GM19372 (cell line): ENCODE data around the gene INSYN2B.

Experiments used
- ATAC-seq: cut with Tn5 transposase; IDR thresholded peaks from one replicate; pipeline ENCODE4 v1.9.1; 2021; ENCODE audit warnings: mild to moderate bottlenecking, low read depth, moderate library complexity; ENCODE audit not compliant: unreplicated experiment

Gene INSYN2B

GRCh38 chr5:169938439-169938838, 41.9 kb downstream of the INSYN2B start:
- ATAC-seq: no peak

- ATAC-seq: no peak
Observed at GRCh38 chr5:169935762-169936161, 44.5 kb downstream of the INSYN2B start.

- no peak for ATAC-seq
Observed at GRCh38 chr5:169934990-169935389, 45.3 kb downstream of the INSYN2B start.

GRCh38 chr5:169933616-169934015, 46.7 kb downstream of the INSYN2B start:
- no peak for ATAC-seq

- ATAC-seq: no peak
Observed at GRCh38 chr5:169933127-169933526, 47.2 kb downstream of the INSYN2B start.

- no peak for ATAC-seq
Observed at GRCh38 chr5:169923988-169924387, 56.3 kb downstream of the INSYN2B start.

- no peak for ATAC-seq
Observed at GRCh38 chr5:169922474-169922873, 57.8 kb downstream of the INSYN2B start.

GRCh38 chr5:169921949-169922348, 58.3 kb downstream of the INSYN2B start:
- ATAC-seq: no peak

- no peak for ATAC-seq
Observed at GRCh38 chr5:169921384-169921783, 58.9 kb downstream of the INSYN2B start.

- ATAC-seq: no peak
Observed at GRCh38 chr5:169920474-169920873, 59.8 kb downstream of the INSYN2B start.

- ATAC-seq: no peak
Observed at GRCh38 chr5:169918228-169918627, 62.1 kb downstream of the INSYN2B start.

- ATAC-seq: no peak
Observed at GRCh38 chr5:169917500-169917899, 62.8 kb downstream of the INSYN2B start.

GRCh38 chr5:169914766-169915165, 65.5 kb downstream of the INSYN2B start:
- no peak for ATAC-seq

GRCh38 chr5:169913479-169913878, 66.8 kb downstream of the INSYN2B start:
- no peak for ATAC-seq

- no peak for ATAC-seq
Observed at GRCh38 chr5:169911448-169912212, 68.7 kb downstream of the INSYN2B start.

- ATAC-seq: no peak
Observed at GRCh38 chr5:169910393-169910792, 69.9 kb downstream of the INSYN2B start.

- ATAC-seq: no peak
Observed at GRCh38 chr5:169909945-169910344, 70.3 kb downstream of the INSYN2B start.

- ATAC-seq: no peak
Observed at GRCh38 chr5:169908864-169909263, 71.4 kb downstream of the INSYN2B start.

- ATAC-seq: no peak
Observed at GRCh38 chr5:169906745-169907649, 73.3 kb downstream of the INSYN2B start.

GRCh38 chr5:169905017-169905416, 75.3 kb downstream of the INSYN2B start:
- no peak for ATAC-seq

- no peak for ATAC-seq
Observed at GRCh38 chr5:169904508-169904907, 75.8 kb downstream of the INSYN2B start.

GRCh38 chr5:169904059-169904458, 76.2 kb downstream of the INSYN2B start:
- ATAC-seq: no peak
